ENCODE data around the gene KIFC1.

GRCh38 chr6:33405386-33405940 is 13.8 kb downstream of the KIFC1 start:
- TF ChIP-seq, protein P1, sequence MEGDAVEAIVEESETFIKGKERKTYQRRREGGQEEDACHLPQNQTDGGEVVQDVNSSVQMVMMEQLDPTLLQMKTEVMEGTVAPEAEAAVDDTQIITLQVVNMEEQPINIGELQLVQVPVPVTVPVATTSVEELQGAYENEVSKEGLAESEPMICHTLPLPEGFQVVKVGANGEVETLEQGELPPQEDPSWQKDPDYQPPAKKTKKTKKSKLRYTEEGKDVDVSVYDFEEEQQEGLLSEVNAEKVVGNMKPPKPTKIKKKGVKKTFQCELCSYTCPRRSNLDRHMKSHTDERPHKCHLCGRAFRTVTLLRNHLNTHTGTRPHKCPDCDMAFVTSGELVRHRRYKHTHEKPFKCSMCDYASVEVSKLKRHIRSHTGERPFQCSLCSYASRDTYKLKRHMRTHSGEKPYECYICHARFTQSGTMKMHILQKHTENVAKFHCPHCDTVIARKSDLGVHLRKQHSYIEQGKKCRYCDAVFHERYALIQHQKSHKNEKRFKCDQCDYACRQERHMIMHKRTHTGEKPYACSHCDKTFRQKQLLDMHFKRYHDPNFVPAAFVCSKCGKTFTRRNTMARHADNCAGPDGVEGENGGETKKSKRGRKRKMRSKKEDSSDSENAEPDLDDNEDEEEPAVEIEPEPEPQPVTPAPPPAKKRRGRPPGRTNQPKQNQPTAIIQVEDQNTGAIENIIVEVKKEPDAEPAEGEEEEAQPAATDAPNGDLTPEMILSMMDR (IDR thresholded peaks at IDR 0.05): no peak
- TF ChIP-seq POLR2AphosphoS5 (IDR thresholded peaks at IDR 0.05; ENCODE audit: low read depth, low read length): no peak
- TF ChIP-seq TCF7L2 (IDR thresholded peaks at IDR 0.05; ENCODE audit: low read depth, low read length): no peak
- no peak for TF ChIP-seq SIN3A (IDR thresholded peaks at IDR 0.05; ENCODE audit: borderline replicate concordance, insufficient read depth, low read depth, low read length)
